K562 (cell line): Measurements from ENCODE around the gene LMBRD1. TPM values are rescaled to one million over a fixed set of nuclear protein-coding genes. Genes with fewer than 3 reads are reported as not detected.

Source experiments
- ATAC-seq: fragments of 200-7000 bp; cut with Tn5 transposase; 3 replicates; pipeline ENCODE4 v1.9.1; 2020; ENCODE audit warnings: moderate library complexity
- BruUV-seq: library from RNA; stranded (reverse); fragments of 400-500 nt; replicated peaks from 2 replicates; lab custom pipeline; 2021; lab: Mats Ljungman, UMichigan
- CTCF ChIA-PET: fragments of 300-600 bp; formaldehyde crosslinking; extraction: SDS; loops from one replicate; lab custom pipeline; 2021; ENCODE audit warnings: low intra/inter-chr PET ratio; lab: Yijun Ruan, JAX
- POLR2A ChIA-PET: fragments of 300-600, 350-650 bp; sonication (Branson Sonifier 250); formaldehyde crosslinking; extraction: SDS; loops from one replicate; lab custom pipeline; 2021; ENCODE audit warnings: antibody characterized with exemption, inconsistent platforms; lab: Yijun Ruan, JAX
- DNase-seq, 4 experiments: peaks; one replicate each; pipeline versions ENCODE4 v3.0.0 to v3.0.0-alpha.2; 2011 to 2018; ENCODE audit warnings: low spot score in 3 of 4, mixed read lengths in 3 of 4; ENCODE audit errors: extremely low read depth in 1 of 4
- FAIRE-seq: peaks from 2 replicates; lab custom pipeline; 2011; peaks lifted over from hg19 to GRCh38; lab: Jason Lieb, UNC
- H2AFZ ChIP-seq: 2 replicates; pipeline ENCODE4 v1.6.0; 2011; ENCODE audit warnings: low read depth, low read length, control low read depth, inconsistent platforms
- H3K27ac ChIP-seq: fragments of 200-600 bp; 3 replicates; pipeline ENCODE4 v1.8.0; 2011; ENCODE audit warnings: low read depth, mild to moderate bottlenecking, control low read depth, inconsistent platforms, low read length, moderate library complexity, mixed read lengths; ENCODE audit errors: extremely low read depth
- H3K27me3 ChIP-seq, 2 experiments: fragments of 300-600 bp in 1 of 2; 2 replicates in 1 of 2; 3 replicates in 1 of 2; pipeline versions ENCODE4 v1.6.0 to v1.8.0; 2011; ENCODE audit warnings: inconsistent platforms in 2 of 2, low read length in 2 of 2, mild to moderate bottlenecking in 1 of 2, mixed read lengths in 1 of 2, moderate library complexity in 1 of 2; ENCODE audit not compliant: control insufficient read depth in 2 of 2, insufficient read depth in 2 of 2
- H3K36me3 ChIP-seq: fragments of 300-600 bp; 3 replicates; pipeline ENCODE4 v1.8.0; 2011; ENCODE audit warnings: mild to moderate bottlenecking, low read length, inconsistent platforms; ENCODE audit not compliant: control insufficient read depth, insufficient read depth
- H3K4me1 ChIP-seq, 2 experiments: fragments of 200-600 bp in 1 of 2; replicated peaks in 1 of 2; 2 replicates in 1 of 2; 3 replicates in 1 of 2; pipeline versions ENCODE4 v1.5.1 to v1.8.0; 2011; ENCODE audit warnings: inconsistent platforms in 2 of 2, low read length in 2 of 2, mild to moderate bottlenecking in 1 of 2, mixed read lengths in 1 of 2, moderate library complexity in 1 of 2; ENCODE audit not compliant: control insufficient read depth in 2 of 2, insufficient read depth in 2 of 2
- H3K4me2 ChIP-seq: 2 replicates; pipeline ENCODE4 v1.6.1; 2011; ENCODE audit warnings: low read length, control low read depth, inconsistent platforms, mixed read lengths; ENCODE audit not compliant: insufficient read depth
- H3K4me3 ChIP-seq: fragments of 200-600 bp; sonication (generic), shearing (Covaris generic); 2 replicates; pipeline ENCODE4 v1.5.1; 2016; ENCODE audit warnings: control low read depth, inconsistent platforms
- H3K79me2 ChIP-seq: fragments of 200-600 bp; 3 replicates; pipeline ENCODE4 v1.8.0; 2011; ENCODE audit warnings: low read length, inconsistent platforms; ENCODE audit not compliant: control insufficient read depth, insufficient read depth
- H3K9ac ChIP-seq, 2 experiments: 2 replicates each; pipeline versions ENCODE4 v1.6.0 to v1.6.1; 2011; ENCODE audit warnings: low read depth in 2 of 2, low read length in 2 of 2, control low read depth in 1 of 2, inconsistent platforms in 1 of 2, mild to moderate bottlenecking in 1 of 2, mixed read lengths in 1 of 2; ENCODE audit not compliant: insufficient read depth in 1 of 2
- H3K9me1 ChIP-seq: one replicate; pipeline ENCODE4 v1.6.0; 2011; ENCODE audit warnings: inconsistent platforms, mild to moderate bottlenecking, low read length, moderate library complexity; ENCODE audit not compliant: control insufficient read depth, insufficient read depth
- H3K9me3 ChIP-seq: replicated peaks from 2 replicates; pipeline ENCODE4 v1.5.1; 2011; ENCODE audit warnings: low read depth, low read length, inconsistent platforms; ENCODE audit not compliant: control insufficient read depth, insufficient read depth
- H4K20me1 ChIP-seq: replicated peaks from 2 replicates; pipeline ENCODE4 v1.6.1; 2011; ENCODE audit warnings: low read length, inconsistent platforms, mixed read lengths; ENCODE audit not compliant: control insufficient read depth, insufficient read depth
- AFF1 ChIP-seq, 2 experiments: fragments of 450-650 bp; IDR thresholded peaks; 2 replicates each; pipeline ENCODE4 v1.6.1; 2018; ENCODE audit warnings: mild to moderate bottlenecking in 2 of 2, low read depth in 1 of 2; ENCODE audit not compliant: partially characterized antibody in 2 of 2
- ARID1B ChIP-seq: fragments of 450-650 bp; IDR thresholded peaks from 2 replicates; pipeline ENCODE4 v1.6.1; 2016; ENCODE audit warnings: antibody characterized with exemption, mild to moderate bottlenecking, inconsistent platforms
- CEBPB ChIP-seq: fragments of 450-650 bp; IDR thresholded peaks from 2 replicates; pipeline ENCODE4 v1.6.1; 2016; ENCODE audit warnings: missing genetic modification characterization, missing compliant biosample characterization
- DPF2 ChIP-seq: fragments of 450-650 bp; IDR thresholded peaks from 2 replicates; pipeline ENCODE4 v1.6.1; 2016
- E2F3 ChIP-seq: fragments of 250-450 bp; sonication (Bioruptor Pico); IDR thresholded peaks from 2 replicates; pipeline ENCODE4 v1.4.0; 2020; ENCODE audit warnings: mild to moderate bottlenecking
- KDM1A ChIP-seq, 2 experiments: fragments of 450-650 bp; IDR thresholded peaks; 2 replicates each; pipeline ENCODE4 v1.6.1; 2016; ENCODE audit warnings: mild to moderate bottlenecking in 2 of 2
- MAFG ChIP-seq: fragments of 450-650 bp; conservative IDR thresholded peaks from 2 replicates; pipeline ENCODE4 v1.6.1; 2016; ENCODE audit warnings: missing genetic modification characterization, missing compliant biosample characterization
- POLR3A ChIP-seq: IDR thresholded peaks from 2 replicates; pipeline ENCODE4 v1.6.1; 2011; ENCODE audit warnings: borderline replicate concordance, mild to moderate bottlenecking, moderate library complexity; ENCODE audit not compliant: insufficient read length, insufficient read depth; ENCODE audit errors: extremely low read depth
- RCOR1 ChIP-seq, 2 experiments: IDR thresholded peaks; 2 replicates each; pipeline ENCODE4 v1.6.1; 2012; ENCODE audit warnings: low read depth in 2 of 2, low read length in 2 of 2, borderline replicate concordance in 1 of 2, improper control_type of control experiment in 1 of 2
- ZBTB43 ChIP-seq: sonication (generic); formaldehyde crosslinking; IDR thresholded peaks from 2 replicates; pipeline ENCODE4 v1.8.0; 2023; ENCODE audit warnings: mild to moderate bottlenecking, missing genetic modification reagents
- WGBS: fragments of 100-300 bp; shearing (Covaris generic); methylation state at CpG from one replicate; pipeline ENCODE4 v1.1.6; 2016; ENCODE audit warnings: low coverage, mixed read lengths; ENCODE audit not compliant: insufficient coverage; ENCODE audit errors: missing lambda C conversion rate; 5-methylcytosine and 5-hydroxymethylcytosine counted together
- in situ Hi-C: fragments of 300-500 bp; cut with MboI; formaldehyde crosslinking; loops from 4 replicates; pipeline ENCODE4 v1.15.0; 2018; ENCODE audit warnings: inconsistent platforms, mixed read lengths
- intact Hi-C: fragments of 100-400 bp; cut with micrococcal nuclease; formaldehyde crosslinking; loops from 2 replicates; pipeline ENCODE4 v1.14.2; 2022
- polyA plus RNA-seq, 8 experiments: library from polyadenylated mRNA; depleted of rRNA in 4 of 8; stranded (reverse) in 5 of 8; unstranded in 3 of 8; fragments of >200 nt; fragmentation: Nextera tagmentation in 2 of 8; fragmentation: Illumina TruSeq in 1 of 8; extraction: Ambion mirVana in 2 of 8; extraction: Trizol in 1 of 8; gene quantifications; 2 replicates each; pipeline versions ENCODE4 v1.2.1 to v1.2.3, GENCODE V29; 2011 to 2014; ENCODE audit warnings: inconsistent platforms in 1 of 8, missing spikeins in 1 of 8
- total RNA-seq, 7 experiments: library from RNA; depleted of rRNA in 6 of 7; stranded (reverse); fragments of >200 nt in 6 of 7; fragmentation: Illumina TruSeq in 2 of 7; extraction: Trizol in 2 of 7; gene quantifications; 2 replicates each; pipeline versions ENCODE4 v1.2.1 to v1.2.3, GENCODE V29; 2011 to 2021; ENCODE audit warnings: low replicate concordance in 1 of 7

LMBRD1 gene
- total and polyA plus RNA-seq, 9 of the 15 experiments (the other 6 are each of a cell fraction or from before 2014, with no cell fraction given) = 14.0 to 85.2 (median 26.5) TPM

GRCh38 chr6:69825904-69826303 is 29.1 kb upstream of the LMBRD1 start:
- FAIRE-seq (peak; percentile 57), ATAC-seq (peak; percentile 62), DNase-seq (peak in 1 of 4 experiments; percentile 58)
- H3K27ac ChIP-seq = no peak overlapping the region
- no peaks in the 10 kb centered on the region for H3K27me3 ChIP-seq
- H3K9me3 ChIP-seq = no peaks in the 10 kb centered on the region
- H3K4me1 ChIP-seq = peaks cover 0 to 5% of the 10 kb centered on the region in 2 experiments; a peak in 2 of 5 replicates
- BruUV-seq = no TSS peak
- ChIA-PET CTCF (no interaction called here), POLR2A (interaction anchor here (1.1 to 1.2 kb wide), 2 partner anchors 16 to 46 kb away, joined by 3 to 6 read pairs; no protein-coding TSS in a partner anchor)
- H2AFZ ChIP-seq = peak overlapping the region; percentile 22; the same call in 1 of the 2 replicates
- intact Hi-C loops = no loop called here
- no peak overlapping the region for H3K9ac ChIP-seq
- H3K9me1 ChIP-seq = no peaks in the 10 kb centered on the region
- H3K79me2 ChIP-seq = no peaks in the 10 kb centered on the region
- H3K4me2 ChIP-seq = no peak overlapping the region
- no peaks in the 10 kb centered on the region for H4K20me1 ChIP-seq
- H3K36me3 ChIP-seq = no peaks in the 10 kb centered on the region
- no peak overlapping the region for H3K4me3 ChIP-seq
- in situ Hi-C loops = no loop called here
- WGBS = 0% methylated on average over 1 of the region's 1 CpG
- TF ChIP-seq DPF2 (0 out of 2 replicates have a peak, but pooled peaks have one; percentile 37), KDM1A (IDR thresholded peaks at IDR 0.05) (peak in 1 of 2 experiments; percentile 63; a peak in 3 of 4 replicates), RCOR1 (IDR thresholded peaks at IDR 0.05; ENCODE audit: borderline replicate concordance in 1 of 2, low read depth in 2 of 2, low read length in 2 of 2) (0 out of 4 replicates have a peak, but pooled peaks of 1 of the 2 experiments have one; percentile 18), ZBTB43 (CRISPR knock-in tag) (no peak), MAFG (tag) (peak; percentile 57), E2F3 (CRISPR knock-in tag) (no peak), CEBPB (peak; percentile 87), AFF1 (IDR thresholded peaks at IDR 0.05; ENCODE audit: low read depth in 1 of 2, partially characterized antibody in 2 of 2) (no peak), POLR3A (no peak), ARID1B (peak; percentile 40; the same call in 1 of the 2 replicates)
